B cell (primary cell): ENCODE results near the gene LRRC72. TPM values are rescaled to one million over a fixed set of nuclear protein-coding genes. Genes with fewer than 3 reads are reported as not detected.
"Not testable (repeated sequence)": the region's sequence is repeated elsewhere in the genome, so short reads cannot be mapped to it uniquely, and the experiment has no call there.

Source experiments
- ATAC-seq: fragments of 200-7000 bp; cut with Tn5 transposase; one replicate; pipeline ENCODE4 v1.10.0; 2021; ENCODE audit warnings: low read depth, mild to moderate bottlenecking, moderate number of reproducible peaks, moderate library complexity
- CTCF ChIA-PET: fragments of 350-600 bp; sonication (Branson Sonifier 250); formaldehyde crosslinking; loops from one replicate; lab custom pipeline; 2021; ENCODE audit warnings: antibody characterized with exemption, inconsistent platforms; lab: Charles Lee
- POLR2A ChIA-PET: fragments of 350-600 bp; sonication (Branson Sonifier 250); formaldehyde crosslinking; loops from one replicate; lab custom pipeline; 2021; ENCODE audit warnings: antibody characterized with exemption; lab: Charles Lee
- DNase-seq: peaks from one replicate; pipeline ENCODE4 v3.0.0; 2013
- H2AFZ ChIP-seq: 2 replicates; pipeline ENCODE4 v1.6.1; 2012; ENCODE audit warnings: mild to moderate bottlenecking, low read depth, low read length; ENCODE audit not compliant: insufficient read depth, poor library complexity, severe bottlenecking
- H3K27ac ChIP-seq, 2 donors: 1 replicate in 1 of 2; 2 replicates in 1 of 2; pipeline ENCODE4 v1.5.1; 2012 to 2013; ENCODE audit warnings: low read length in 2 of 2, mild to moderate bottlenecking in 2 of 2, moderate library complexity in 1 of 2
- H3K27me3 ChIP-seq, 4 experiments: fragments of 200-600 bp in 1 of 4; sonication (generic) in 1 of 4; replicated peaks in 1 of 4; 1 replicate in 2 of 4; 2 replicates in 2 of 4; pipeline versions ENCODE4 v1.6.1 to v1.7.0; 2013 to 2016; ENCODE audit warnings: low read length in 3 of 4, mild to moderate bottlenecking in 2 of 4, mixed read lengths in 1 of 4, moderate library complexity in 1 of 4; ENCODE audit not compliant: insufficient read depth in 4 of 4, control insufficient read depth in 3 of 4; ENCODE audit errors: control extremely low read depth in 1 of 4
- H3K36me3 ChIP-seq, 2 experiments: replicated peaks in 1 of 2; 1 replicate in 1 of 2; 2 replicates in 1 of 2; pipeline versions ENCODE4 v1.6.1 to v1.7.1; 2013; ENCODE audit warnings: low read length in 1 of 2; ENCODE audit not compliant: insufficient read depth in 2 of 2, control insufficient read depth in 1 of 2; ENCODE audit errors: control extremely low read depth in 1 of 2, extremely low read depth in 1 of 2
- H3K4me1 ChIP-seq, 2 donors: fragments of 200-600 bp in 1 of 2; sonication (generic) in 1 of 2; 1 replicate in 1 of 2; 2 replicates in 1 of 2; pipeline versions ENCODE4 v1.5.1 to v1.6.1; 2013 to 2017; ENCODE audit warnings: low read length in 2 of 2; ENCODE audit not compliant: control insufficient read depth in 2 of 2, insufficient read depth in 2 of 2
- H3K4me2 ChIP-seq: replicated peaks from 2 replicates; pipeline ENCODE3; 2012; ENCODE audit warnings: mild to moderate bottlenecking, low read depth, low read length; ENCODE audit not compliant: poor library complexity, severe bottlenecking
- H3K4me3 ChIP-seq, 5 experiments: fragments of 200-600 bp in 1 of 5; sonication (generic) in 1 of 5; 1 replicate in 3 of 5; 2 replicates in 2 of 5; pipeline versions ENCODE4 v1.5.1 to v1.7.0; 2011 to 2016; ENCODE audit warnings: low read length in 4 of 5, mild to moderate bottlenecking in 4 of 5, low read depth in 2 of 5, control low read depth in 1 of 5, moderate library complexity in 1 of 5; ENCODE audit not compliant: insufficient read depth in 1 of 5; ENCODE audit errors: control extremely low read depth in 1 of 5, extremely low read depth in 1 of 5
- H3K79me2 ChIP-seq: fragments of 200-600 bp; sonication (generic); one replicate; pipeline ENCODE4 v1.6.0; 2016; ENCODE audit warnings: low read length; ENCODE audit not compliant: control insufficient read depth, insufficient read depth
- H3K9ac ChIP-seq: fragments of 200-600 bp; sonication (generic); 2 replicates; pipeline ENCODE4 v1.6.1; 2017; ENCODE audit warnings: mild to moderate bottlenecking, low read length, moderate library complexity
- H3K9me3 ChIP-seq, 3 donors: one replicate each; pipeline versions ENCODE4 v1.6.1 to v1.7.1; 2013; ENCODE audit warnings: low read length in 2 of 3; ENCODE audit not compliant: control insufficient read depth in 2 of 3, insufficient read depth in 1 of 3; ENCODE audit errors: control extremely low read depth in 1 of 3
- H4K20me1 ChIP-seq: 2 replicates; pipeline ENCODE4 v1.6.0; 2012; ENCODE audit warnings: mild to moderate bottlenecking, low read length; ENCODE audit not compliant: insufficient read depth, control insufficient read depth, poor library complexity, severe bottlenecking
- H3K27ac Mint-ChIP-seq: one replicate; pipeline ENCODE4 v1.8.0; 2021; ENCODE audit warnings: mixed read lengths
- H3K27me3 Mint-ChIP-seq: one replicate; pipeline ENCODE4 v1.8.0; 2021; ENCODE audit warnings: mixed read lengths
- H3K4me1 Mint-ChIP-seq: one replicate; pipeline ENCODE4 v1.8.0; 2021; ENCODE audit warnings: mixed read lengths
- H3K4me3 Mint-ChIP-seq: one replicate; pipeline ENCODE4 v1.8.0; 2021; ENCODE audit warnings: mixed read lengths
- H3K9me3 Mint-ChIP-seq: one replicate; pipeline ENCODE4 v1.8.0; 2022; ENCODE audit warnings: mixed read lengths; ENCODE audit not compliant: insufficient read depth
- EZH2 ChIP-seq: IDR thresholded peaks from 2 replicates; pipeline ENCODE4 v1.6.1; 2012; ENCODE audit warnings: borderline replicate concordance, low read depth, mild to moderate bottlenecking, moderate library complexity, low read length; ENCODE audit not compliant: insufficient read depth, poor library complexity, severe bottlenecking
- WGBS: methylation state at CpG from one replicate; pipeline ENCODE4 v1.1.5; 2013; ENCODE audit warnings: missing lambda C conversion rate; ENCODE audit not compliant: insufficient coverage; 5-methylcytosine and 5-hydroxymethylcytosine counted together
- intact Hi-C: fragments of 100-400 bp; cut with micrococcal nuclease; formaldehyde crosslinking; loops from one replicate; pipeline ENCODE4 v1.10.0; 2022
- polyA plus RNA-seq: library from polyadenylated mRNA; depleted of rRNA; stranded (reverse); fragments of >200 nt; gene quantifications from 2 replicates; pipeline ENCODE4 v1.2.3, GENCODE V29; 2012
- total RNA-seq, 2 donors: library from RNA; stranded (reverse); fragments of 120-200 nt in 1 of 2; gene quantifications; 1 replicate in 1 of 2; 2 replicates in 1 of 2; pipeline versions ENCODE4 v1.2.3 to v1.2.4, GENCODE V29; 2013 to 2022
- TF ChIP-seq, protein P1 (sequence below): fragments of 200-600 bp; IDR thresholded peaks from one replicate; pipeline ENCODE4 v1.8.0; 2022; ENCODE audit warnings: antibody characterized with exemption, mild to moderate bottlenecking

Gene LRRC72
- total and polyA plus RNA-seq, 2 donors (not counting 1 experiment from before 2014, with no cell fraction given) = not detected

DNA sequence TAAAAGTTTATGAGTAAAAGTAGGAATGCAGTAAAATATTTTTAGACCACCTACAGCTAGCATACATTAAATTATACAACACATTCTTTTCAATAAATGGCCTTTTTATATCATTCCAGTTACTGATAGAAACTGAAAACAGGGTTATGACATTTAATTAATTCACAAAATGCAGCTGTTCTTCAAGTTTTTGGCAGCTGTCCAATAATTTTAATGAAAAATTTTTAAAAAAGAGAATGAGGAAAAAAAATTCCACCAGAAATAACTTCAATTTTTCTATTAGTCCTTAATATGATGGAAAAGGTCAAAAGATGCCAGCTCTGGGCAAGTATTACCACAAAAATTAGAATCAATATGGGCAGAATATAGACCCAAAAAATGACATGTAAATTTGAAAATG, 11.9 kb upstream of the LRRC72 start:
- Mint-ChIP-seq H3K4me3 (no peak overlapping the region), H3K27ac (no peak overlapping the region), H3K9me3 (no peaks in the 10 kb centered on the region), H3K27me3 (peaks cover 12% of the 10 kb centered on the region), H3K4me1 (no peaks in the 10 kb centered on the region)
- Histone ChIP-seq H2AFZ (no peak overlapping the region), H3K36me3 (no peaks in the 10 kb centered on the region), H3K4me3 (no peak overlapping the region), H3K27ac (no peak overlapping the region), H3K79me2 (no peaks in the 10 kb centered on the region), H3K4me2 (no peak overlapping the region), H3K9ac (no peak overlapping the region), H3K4me1 (no peaks in the 10 kb centered on the region), H3K27me3 (no peaks in the 10 kb centered on the region), H4K20me1 (no peaks in the 10 kb centered on the region), H3K9me3 (no peaks in the 10 kb centered on the region)
- ChIA-PET CTCF (interaction anchor here (1.1 to 1.3 kb wide), 2 partner anchors 11 to 50 kb away, joined by 3 to 5 read pairs; no protein-coding TSS in a partner anchor), POLR2A (no interaction called here)
- ATAC-seq (no peak), DNase-seq (no peak)
- intact Hi-C loops = no loop called here
- TF ChIP-seq EZH2 = no peak
- TF ChIP-seq, protein P1, sequence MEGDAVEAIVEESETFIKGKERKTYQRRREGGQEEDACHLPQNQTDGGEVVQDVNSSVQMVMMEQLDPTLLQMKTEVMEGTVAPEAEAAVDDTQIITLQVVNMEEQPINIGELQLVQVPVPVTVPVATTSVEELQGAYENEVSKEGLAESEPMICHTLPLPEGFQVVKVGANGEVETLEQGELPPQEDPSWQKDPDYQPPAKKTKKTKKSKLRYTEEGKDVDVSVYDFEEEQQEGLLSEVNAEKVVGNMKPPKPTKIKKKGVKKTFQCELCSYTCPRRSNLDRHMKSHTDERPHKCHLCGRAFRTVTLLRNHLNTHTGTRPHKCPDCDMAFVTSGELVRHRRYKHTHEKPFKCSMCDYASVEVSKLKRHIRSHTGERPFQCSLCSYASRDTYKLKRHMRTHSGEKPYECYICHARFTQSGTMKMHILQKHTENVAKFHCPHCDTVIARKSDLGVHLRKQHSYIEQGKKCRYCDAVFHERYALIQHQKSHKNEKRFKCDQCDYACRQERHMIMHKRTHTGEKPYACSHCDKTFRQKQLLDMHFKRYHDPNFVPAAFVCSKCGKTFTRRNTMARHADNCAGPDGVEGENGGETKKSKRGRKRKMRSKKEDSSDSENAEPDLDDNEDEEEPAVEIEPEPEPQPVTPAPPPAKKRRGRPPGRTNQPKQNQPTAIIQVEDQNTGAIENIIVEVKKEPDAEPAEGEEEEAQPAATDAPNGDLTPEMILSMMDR = no peak

DNA sequence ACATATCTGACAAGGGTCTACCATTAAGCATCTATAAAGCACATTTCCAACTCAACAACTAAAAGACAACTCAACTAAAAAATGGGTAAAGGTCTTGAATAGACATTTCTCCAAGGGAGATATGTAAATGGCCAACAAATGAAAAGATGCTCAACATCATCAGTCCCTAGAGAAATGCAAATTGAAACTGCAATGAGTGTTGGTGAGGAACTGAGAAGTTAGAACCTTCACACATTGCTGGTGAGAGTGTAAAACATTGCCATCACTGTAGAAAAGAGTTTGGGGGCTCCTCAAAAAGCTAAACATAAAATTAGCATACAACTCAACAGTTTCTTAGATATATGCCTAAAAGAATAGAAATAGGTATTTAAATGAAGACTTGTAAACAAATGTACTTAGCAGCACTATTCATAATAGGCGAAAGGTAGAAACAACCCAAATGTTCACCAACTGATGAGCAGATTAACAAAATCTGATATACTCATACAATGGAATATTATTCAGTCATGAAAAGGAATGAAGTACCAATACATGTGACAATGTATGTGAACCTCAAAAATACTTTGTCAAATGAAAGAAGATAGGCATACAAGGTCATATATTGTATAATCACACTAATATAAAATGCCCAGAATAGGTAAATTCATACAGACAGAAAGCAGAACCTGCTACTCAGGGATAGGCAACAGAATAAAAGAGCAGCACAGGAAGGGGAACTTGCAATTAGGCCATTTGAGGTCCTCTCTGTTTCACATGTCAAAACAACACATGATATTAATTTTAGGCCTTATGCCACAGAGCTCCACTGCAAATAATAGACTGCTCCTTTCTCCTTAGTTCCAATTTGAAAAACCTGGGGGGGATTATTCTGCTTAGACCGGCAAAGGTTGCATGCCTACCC, 10.6 kb upstream of the LRRC72 start:
- no peak overlapping the region for H2AFZ ChIP-seq
- ATAC-seq (no peak), DNase-seq (no peak)
- no peak overlapping the region for H3K27ac ChIP-seq
- ChIA-PET POLR2A (no interaction called here), CTCF (no interaction called here)
- H3K9me3 Mint-ChIP-seq = no peaks in the 10 kb centered on the region
- WGBS = no CpG with 5 or more reads among the region's 2 CpGs
- H3K4me1 ChIP-seq = no peaks in the 10 kb centered on the region
- no peaks in the 10 kb centered on the region for H3K36me3 ChIP-seq
- H3K4me3 Mint-ChIP-seq = no peak overlapping the region
- H3K27me3 ChIP-seq = peaks cover 0 to 3% (median 0%) of the 10 kb centered on the region in 4 experiments
- TF ChIP-seq, protein P1 = no peak
- TF ChIP-seq EZH2 = no peak
- no peaks in the 10 kb centered on the region for H3K9me3 ChIP-seq
- H3K9ac ChIP-seq = no peak overlapping the region
- H3K4me2 ChIP-seq = no peak overlapping the region
- peaks cover 13% of the 10 kb centered on the region for H3K27me3 Mint-ChIP-seq
- H3K27ac Mint-ChIP-seq = no peak overlapping the region
- intact Hi-C loops = no loop called here
- H4K20me1 ChIP-seq = no peaks in the 10 kb centered on the region
- H3K4me3 ChIP-seq = no peak overlapping the region
- H3K79me2 ChIP-seq = no peaks in the 10 kb centered on the region
- H3K4me1 Mint-ChIP-seq = no peaks in the 10 kb centered on the region

DNA sequence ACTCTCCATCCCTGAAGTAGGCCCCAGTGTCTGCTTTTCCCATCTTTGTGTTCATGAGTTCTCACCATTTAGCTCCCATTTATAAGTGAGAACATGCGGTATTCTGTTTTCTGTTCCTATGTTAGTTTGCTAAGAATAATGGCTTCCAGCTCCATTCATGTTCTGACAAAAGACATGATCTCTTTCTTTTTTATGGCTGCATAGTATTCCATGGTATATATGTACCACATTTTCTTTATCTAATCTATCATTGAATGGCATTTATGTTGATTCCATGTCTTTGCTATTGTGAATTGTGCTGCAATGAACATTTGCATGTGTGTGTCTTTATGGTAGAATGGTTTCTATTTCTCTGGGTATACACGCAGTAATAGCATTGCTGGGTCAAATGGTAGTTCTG, 6.6 kb upstream of the LRRC72 start:
- H3K4me3 ChIP-seq, H3K27ac Mint-ChIP-seq, H3K27ac ChIP-seq, H3K4me3 Mint-ChIP-seq, CTCF ChIA-PET, intact Hi-C loops, H3K9me3 ChIP-seq, H3K36me3 ChIP-seq, POLR2A ChIA-PET, H3K4me2 ChIP-seq, H3K4me1 Mint-ChIP-seq, H4K20me1 ChIP-seq, ATAC-seq, H3K9me3 Mint-ChIP-seq, H3K9ac ChIP-seq, H3K27me3 ChIP-seq, H3K4me1 ChIP-seq, H3K79me2 ChIP-seq, DNase-seq, H2AFZ ChIP-seq: not testable (repeated sequence)
- peaks cover 15% of the 10 kb centered on the region for H3K27me3 Mint-ChIP-seq
- WGBS = no CpG with 5 or more reads among the region's 2 CpGs
